GM23338 (cell line): ENCODE data around the gene RBM34. TPM values are rescaled to one million over a fixed set of nuclear protein-coding genes. Genes with fewer than 3 reads are reported as not detected.

Experiments
- ATAC-seq: fragments of 200-7000 bp; cut with Tn5 transposase; 3 replicates; pipeline ENCODE4 v1.9.1; 2020
- DNase-seq: peaks from one replicate; pipeline ENCODE4 v3.0.0-alpha.2; 2015; ENCODE audit warnings: low spot score
- H2AFZ ChIP-seq: fragments of 200-600 bp; sonication (generic); 2 replicates; pipeline ENCODE4 v1.8.0; 2016; ENCODE audit warnings: antibody characterized with exemption, mild to moderate bottlenecking, moderate library complexity
- H3F3A ChIP-seq: fragments of 200-600 bp; sonication (generic); replicated peaks from 2 replicates; pipeline ENCODE4 v1.8.0; 2017; ENCODE audit warnings: antibody characterized with exemption, mixed run types, low read depth
- H3K27ac ChIP-seq: fragments of 200-600 bp; sonication (generic); 2 replicates; pipeline ENCODE4 v1.6.1; 2016; ENCODE audit warnings: low read depth
- H3K27me3 ChIP-seq: fragments of 200-600 bp; sonication (generic); 2 replicates; pipeline ENCODE4 v1.8.0; 2016; ENCODE audit warnings: mild to moderate bottlenecking, mixed run types, moderate library complexity; ENCODE audit not compliant: insufficient read depth
- H3K36me3 ChIP-seq: fragments of 200-600 bp; sonication (generic); 2 replicates; pipeline ENCODE4 v1.8.0; 2016; ENCODE audit warnings: mild to moderate bottlenecking; ENCODE audit not compliant: insufficient read depth
- H3K4me1 ChIP-seq: fragments of 200-600 bp; sonication (generic); 2 replicates; pipeline ENCODE4 v1.8.0; 2016; ENCODE audit warnings: mild to moderate bottlenecking, moderate library complexity; ENCODE audit not compliant: insufficient read depth
- H3K4me2 ChIP-seq: fragments of 200-600 bp; sonication (generic); 2 replicates; pipeline ENCODE4 v1.7.1; 2017; ENCODE audit warnings: mixed run types
- H3K4me3 ChIP-seq: fragments of 200-600 bp; sonication (generic); 2 replicates; pipeline ENCODE4 v1.6.1; 2016; ENCODE audit warnings: mixed run types
- H3K79me2 ChIP-seq: fragments of 200-600 bp; sonication (generic); replicated peaks from 2 replicates; pipeline ENCODE4 v1.8.0; 2017; ENCODE audit warnings: mild to moderate bottlenecking; ENCODE audit not compliant: insufficient read depth
- H3K9me2 ChIP-seq: fragments of 200-600 bp; sonication (generic); 2 replicates; pipeline ENCODE4 v1.8.0; 2017; ENCODE audit not compliant: insufficient read depth
- H4K20me1 ChIP-seq: fragments of 200-600 bp; sonication (generic); replicated peaks from 2 replicates; pipeline ENCODE4 v1.8.0; 2017; ENCODE audit warnings: mild to moderate bottlenecking; ENCODE audit not compliant: insufficient read depth
- H3K27ac Mint-ChIP-seq: 2 replicates; pipeline ENCODE4 v1.8.0; 2020; ENCODE audit warnings: inconsistent platforms, mild to moderate bottlenecking, moderate library complexity, mixed read lengths
- H3K27me3 Mint-ChIP-seq: 3 replicates; pipeline ENCODE4 v1.8.0; 2022; ENCODE audit warnings: low read depth, mild to moderate bottlenecking, moderate library complexity, mixed read lengths, inconsistent platforms; ENCODE audit not compliant: insufficient read depth, poor library complexity
- H3K36me3 Mint-ChIP-seq: 3 replicates; pipeline ENCODE4 v1.8.0; 2021; ENCODE audit warnings: low read depth, mild to moderate bottlenecking, inconsistent platforms, moderate library complexity, mixed read lengths
- H3K4me1 Mint-ChIP-seq: 3 replicates; pipeline ENCODE4 v1.8.0; 2020; ENCODE audit warnings: mild to moderate bottlenecking, inconsistent platforms, mixed read lengths
- H3K4me3 Mint-ChIP-seq: 3 replicates; pipeline ENCODE4 v1.8.0; 2021; ENCODE audit warnings: moderate library complexity, mild to moderate bottlenecking, inconsistent platforms, mixed read lengths
- H3K9me3 Mint-ChIP-seq: 3 replicates; pipeline ENCODE4 v1.8.0; 2020; ENCODE audit warnings: moderate library complexity, mild to moderate bottlenecking, inconsistent platforms, mixed read lengths
- CREB1 ChIP-seq: fragments of 250-450 bp; sonication (Bioruptor Pico); IDR thresholded peaks from 2 replicates; pipeline ENCODE4 v1.5.0; 2020; ENCODE audit warnings: low read depth, mild to moderate bottlenecking, moderate library complexity
- CTCF ChIP-seq, 2 experiments: fragments of 200-600 bp in 1 of 2; sonication (generic) in 1 of 2; conservative IDR thresholded peaks; 2 replicates each; pipeline versions ENCODE4 v1.5.1 to v1.6.1; 2016 to 2017; ENCODE audit warnings: antibody characterized with exemption in 2 of 2, low read depth in 2 of 2, mild to moderate bottlenecking in 2 of 2, moderate library complexity in 1 of 2
- ETS1 ChIP-seq: IDR thresholded peaks from 2 replicates; pipeline ENCODE4 v1.6.1; 2016; ENCODE audit warnings: antibody characterized with exemption
- EZH2 ChIP-seq: fragments of 200-600 bp; sonication (generic); IDR thresholded peaks from one replicate; pipeline ENCODE4 v1.8.0; 2017; ENCODE audit warnings: antibody characterized with exemption, mild to moderate bottlenecking, low read depth; ENCODE audit not compliant: unreplicated experiment
- EZH2phosphoT487 ChIP-seq: fragments of 200-600 bp; sonication (generic); IDR thresholded peaks from one replicate; pipeline ENCODE4 v1.8.1; 2018; ENCODE audit warnings: antibody characterized with exemption; ENCODE audit not compliant: unreplicated experiment
- JUNB ChIP-seq: IDR thresholded peaks from one replicate; pipeline ENCODE4 v1.6.1; 2016; ENCODE audit warnings: antibody characterized with exemption; ENCODE audit not compliant: unreplicated experiment
- NANOG ChIP-seq: IDR thresholded peaks from 2 replicates; pipeline ENCODE4 v1.6.1; 2016; ENCODE audit warnings: antibody characterized with exemption, borderline replicate concordance
- POLR2AphosphoS5 ChIP-seq: IDR thresholded peaks from 2 replicates; pipeline ENCODE4 v1.6.1; 2016; ENCODE audit warnings: antibody characterized with exemption, low read depth
- REST ChIP-seq: IDR thresholded peaks from one replicate; pipeline ENCODE4 v1.6.1; 2018; ENCODE audit warnings: antibody characterized with exemption; ENCODE audit not compliant: unreplicated experiment
- STAT1 ChIP-seq: IDR thresholded peaks from one replicate; pipeline ENCODE4 v1.6.1; 2016; ENCODE audit warnings: antibody characterized with exemption; ENCODE audit not compliant: unreplicated experiment
- ZNF114 ChIP-seq: fragments of 250-450 bp; sonication (Bioruptor Pico); IDR thresholded peaks from 2 replicates; pipeline ENCODE4 v1.5.0; 2020; ENCODE audit warnings: mild to moderate bottlenecking, moderate library complexity
- ZNF331 ChIP-seq: fragments of 250-450 bp; sonication (Bioruptor Pico); IDR thresholded peaks from 2 replicates; pipeline ENCODE4 v1.5.0; 2020; ENCODE audit warnings: low read depth, mild to moderate bottlenecking, moderate library complexity
- ZNF462 ChIP-seq: fragments of 250-450 bp; sonication (Bioruptor Pico); IDR thresholded peaks from 2 replicates; pipeline ENCODE4 v1.5.0; 2020; ENCODE audit warnings: mild to moderate bottlenecking, moderate library complexity
- polyA plus RNA-seq: library from polyadenylated mRNA; unstranded; fragments of >200 nt; fragmentation: Nextera tagmentation; extraction: Ambion mirVana; gene quantifications from 2 replicates; pipeline ENCODE4 v1.2.1, GENCODE V29; 2016
- total RNA-seq: library from RNA; depleted of rRNA; stranded (reverse); fragments of >200 nt; shearing (Covaris generic); gene quantifications from 2 replicates; pipeline ENCODE4 v1.2.3, GENCODE V29; 2014

Gene RBM34
- total and polyA plus RNA-seq, 2 experiments from 2014 or later = 51.8 to 177 TPM

GRCh38 chr1:235158680-235159079 lies 2.4 kb downstream of the RBM34 start:
- Mint-ChIP-seq H3K4me3 (no peak overlapping the region), H3K27ac (no peak overlapping the region), H3K4me1 (peaks cover 6% of the 10 kb centered on the region; the same call in 2 of the 3 replicates), H3K36me3 (peaks cover 30% of the 10 kb centered on the region), H3K9me3 (no peaks in the 10 kb centered on the region), H3K27me3 (peaks cover 2% of the 10 kb centered on the region)
- Histone ChIP-seq H3K4me3 (no peak overlapping the region), H3K27ac (no peak overlapping the region), H3K4me1 (peaks cover 8% of the 10 kb centered on the region; the same call in 1 of the 2 replicates), H3K36me3 (peaks cover 28% of the 10 kb centered on the region), H3K9me2 (no peaks in the 10 kb centered on the region), H3F3A (no peaks in the 10 kb centered on the region; the same call in 1 of the 2 replicates), H4K20me1 (peaks cover 13% of the 10 kb centered on the region; the same call in 1 of the 2 replicates), H3K79me2 (peaks cover 43% of the 10 kb centered on the region), H3K4me2 (no peak overlapping the region), H3K27me3 (no peaks in the 10 kb centered on the region), H2AFZ (no peak overlapping the region)
- DNase-seq (no peak), ATAC-seq (no peak)
- TF ChIP-seq EZH2phosphoT487 (no peak), ETS1 (no peak), REST (no peak), ZNF114 (CRISPR knock-in tag) (no peak), ZNF462 (no peak), NANOG (no peak), EZH2 (no peak), CTCF (conservative IDR thresholded peaks at IDR 0.05; ENCODE audit: low read depth in 2 of 2) (no peak), STAT1 (no peak), CREB1 (CRISPR knock-in tag) (no peak), ZNF331 (CRISPR knock-in tag) (no peak), POLR2AphosphoS5 (no peak), JUNB (no peak)
